ENCODE data around the gene UPF2.
A peak's percentile ranks its signal among the peaks of the same experiment; 100 is the strongest.

The UPF2 gene, protein sequence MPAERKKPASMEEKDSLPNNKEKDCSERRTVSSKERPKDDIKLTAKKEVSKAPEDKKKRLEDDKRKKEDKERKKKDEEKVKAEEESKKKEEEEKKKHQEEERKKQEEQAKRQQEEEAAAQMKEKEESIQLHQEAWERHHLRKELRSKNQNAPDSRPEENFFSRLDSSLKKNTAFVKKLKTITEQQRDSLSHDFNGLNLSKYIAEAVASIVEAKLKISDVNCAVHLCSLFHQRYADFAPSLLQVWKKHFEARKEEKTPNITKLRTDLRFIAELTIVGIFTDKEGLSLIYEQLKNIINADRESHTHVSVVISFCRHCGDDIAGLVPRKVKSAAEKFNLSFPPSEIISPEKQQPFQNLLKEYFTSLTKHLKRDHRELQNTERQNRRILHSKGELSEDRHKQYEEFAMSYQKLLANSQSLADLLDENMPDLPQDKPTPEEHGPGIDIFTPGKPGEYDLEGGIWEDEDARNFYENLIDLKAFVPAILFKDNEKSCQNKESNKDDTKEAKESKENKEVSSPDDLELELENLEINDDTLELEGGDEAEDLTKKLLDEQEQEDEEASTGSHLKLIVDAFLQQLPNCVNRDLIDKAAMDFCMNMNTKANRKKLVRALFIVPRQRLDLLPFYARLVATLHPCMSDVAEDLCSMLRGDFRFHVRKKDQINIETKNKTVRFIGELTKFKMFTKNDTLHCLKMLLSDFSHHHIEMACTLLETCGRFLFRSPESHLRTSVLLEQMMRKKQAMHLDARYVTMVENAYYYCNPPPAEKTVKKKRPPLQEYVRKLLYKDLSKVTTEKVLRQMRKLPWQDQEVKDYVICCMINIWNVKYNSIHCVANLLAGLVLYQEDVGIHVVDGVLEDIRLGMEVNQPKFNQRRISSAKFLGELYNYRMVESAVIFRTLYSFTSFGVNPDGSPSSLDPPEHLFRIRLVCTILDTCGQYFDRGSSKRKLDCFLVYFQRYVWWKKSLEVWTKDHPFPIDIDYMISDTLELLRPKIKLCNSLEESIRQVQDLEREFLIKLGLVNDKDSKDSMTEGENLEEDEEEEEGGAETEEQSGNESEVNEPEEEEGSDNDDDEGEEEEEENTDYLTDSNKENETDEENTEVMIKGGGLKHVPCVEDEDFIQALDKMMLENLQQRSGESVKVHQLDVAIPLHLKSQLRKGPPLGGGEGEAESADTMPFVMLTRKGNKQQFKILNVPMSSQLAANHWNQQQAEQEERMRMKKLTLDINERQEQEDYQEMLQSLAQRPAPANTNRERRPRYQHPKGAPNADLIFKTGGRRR

DNA sequence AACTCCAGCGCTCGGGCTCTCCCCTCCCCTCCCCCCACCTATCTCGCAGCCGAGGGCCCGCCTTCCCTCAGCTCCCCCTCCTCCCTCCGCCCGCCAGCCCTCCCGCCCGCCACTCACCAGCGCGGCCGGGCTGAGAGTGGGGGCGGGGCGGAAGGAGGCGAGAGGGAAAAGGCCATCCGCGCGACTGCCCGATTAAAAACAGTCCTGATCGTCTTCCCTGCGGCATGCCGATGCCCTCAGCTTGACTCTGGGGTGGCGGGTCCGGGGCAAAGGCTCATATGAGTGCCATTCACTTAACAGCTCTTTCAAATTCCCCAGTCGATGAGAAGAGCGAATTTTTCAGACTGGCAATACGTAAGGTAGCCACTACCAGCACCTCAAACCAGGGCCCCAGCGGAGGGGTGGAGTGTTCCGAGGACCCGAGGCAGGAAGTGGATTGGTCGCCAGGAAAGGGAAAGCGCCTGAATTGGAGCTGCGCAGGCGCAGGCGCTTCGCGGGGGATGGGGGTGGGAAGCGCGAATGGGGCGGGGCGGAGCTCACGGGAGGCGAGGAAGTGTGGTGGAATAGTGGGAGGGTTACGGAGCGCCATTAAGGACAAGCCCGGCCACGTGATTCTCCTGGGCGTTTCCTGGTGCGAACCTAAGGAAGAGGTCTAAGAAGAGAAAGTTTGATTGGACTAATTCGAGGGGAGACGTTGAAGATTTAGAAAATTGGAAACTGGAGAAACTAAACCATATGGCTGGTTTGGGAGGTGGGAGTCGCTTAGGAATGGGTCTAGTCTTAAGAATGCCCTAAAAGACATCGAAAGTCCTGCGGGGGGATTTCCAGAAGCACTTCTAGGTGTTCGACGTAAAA lies at the start of gene UPF2:
Gene UPF2, minus strand, starts transcription at position 13 of the 855 bp plus-strand sequence. CDS start 7,386 bp downstream, outside the sequence.
- CTCF ChIA-PET, result interaction anchor here (1.0 kb wide), 1 partner anchor 56 kb away, joined by 3 read pairs; no protein-coding TSS in a partner anchor
- TF ChIP-seq, protein P1, sequence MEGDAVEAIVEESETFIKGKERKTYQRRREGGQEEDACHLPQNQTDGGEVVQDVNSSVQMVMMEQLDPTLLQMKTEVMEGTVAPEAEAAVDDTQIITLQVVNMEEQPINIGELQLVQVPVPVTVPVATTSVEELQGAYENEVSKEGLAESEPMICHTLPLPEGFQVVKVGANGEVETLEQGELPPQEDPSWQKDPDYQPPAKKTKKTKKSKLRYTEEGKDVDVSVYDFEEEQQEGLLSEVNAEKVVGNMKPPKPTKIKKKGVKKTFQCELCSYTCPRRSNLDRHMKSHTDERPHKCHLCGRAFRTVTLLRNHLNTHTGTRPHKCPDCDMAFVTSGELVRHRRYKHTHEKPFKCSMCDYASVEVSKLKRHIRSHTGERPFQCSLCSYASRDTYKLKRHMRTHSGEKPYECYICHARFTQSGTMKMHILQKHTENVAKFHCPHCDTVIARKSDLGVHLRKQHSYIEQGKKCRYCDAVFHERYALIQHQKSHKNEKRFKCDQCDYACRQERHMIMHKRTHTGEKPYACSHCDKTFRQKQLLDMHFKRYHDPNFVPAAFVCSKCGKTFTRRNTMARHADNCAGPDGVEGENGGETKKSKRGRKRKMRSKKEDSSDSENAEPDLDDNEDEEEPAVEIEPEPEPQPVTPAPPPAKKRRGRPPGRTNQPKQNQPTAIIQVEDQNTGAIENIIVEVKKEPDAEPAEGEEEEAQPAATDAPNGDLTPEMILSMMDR (IDR thresholded peaks at IDR 0.05; ENCODE audit: insufficient read depth, low read length, missing control alignments), result no peak
- POLR2A ChIA-PET, result interaction anchor here (0.8 to 1.0 kb wide), 2 partner anchors 14 to 1048 kb away, joined by 3 read pairs; no protein-coding TSS in a partner anchor
- peak; percentile 91 for DNase-seq (ENCODE audit: low read depth, low spot score)
- H3K4me3 ChIP-seq (ENCODE audit: low read depth, low read length), result peak within 1 kb of the TSS; percentile 95

GRCh38 chr10:12091421-12091820 lies 48.8 kb upstream of the UPF2 start:
- TF ChIP-seq, protein P1 (IDR thresholded peaks at IDR 0.05; ENCODE audit: insufficient read depth, low read length, missing control alignments), result no peak
- H3K4me3 ChIP-seq (ENCODE audit: low read depth, low read length), result no peak overlapping the region
- ChIA-PET POLR2A (no interaction called here), CTCF (no interaction called here)
- DNase-seq (ENCODE audit: low read depth, low spot score), result no peak

GRCh38 chr10:12088919-12089318 lies 46.3 kb upstream of the UPF2 start:
- no peak overlapping the region for H3K4me3 ChIP-seq (ENCODE audit: low read depth, low read length)
- ChIA-PET POLR2A (no interaction called here), CTCF (no interaction called here)
- TF ChIP-seq, protein P1 (IDR thresholded peaks at IDR 0.05; ENCODE audit: insufficient read depth, low read length, missing control alignments), result no peak
- DNase-seq (ENCODE audit: low read depth, low spot score), result no peak

GRCh38 chr10:12081879-12082557 lies 39.4 kb upstream of the UPF2 start:
- no peak for DNase-seq (ENCODE audit: low read depth, low spot score)
- POLR2A ChIA-PET, result interaction anchor here (0.6 kb wide), 1 partner anchor 13 kb away, joined by 4 read pairs; no protein-coding TSS in a partner anchor
- CTCF ChIA-PET, result interaction anchor here (1.1 kb wide), 1 partner anchor 12 kb away, joined by 5 read pairs; no protein-coding TSS in a partner anchor
- H3K4me3 ChIP-seq (ENCODE audit: low read depth, low read length), result no peak overlapping the region
- TF ChIP-seq, protein P1 (IDR thresholded peaks at IDR 0.05; ENCODE audit: insufficient read depth, low read length, missing control alignments), result no peak

DNA sequence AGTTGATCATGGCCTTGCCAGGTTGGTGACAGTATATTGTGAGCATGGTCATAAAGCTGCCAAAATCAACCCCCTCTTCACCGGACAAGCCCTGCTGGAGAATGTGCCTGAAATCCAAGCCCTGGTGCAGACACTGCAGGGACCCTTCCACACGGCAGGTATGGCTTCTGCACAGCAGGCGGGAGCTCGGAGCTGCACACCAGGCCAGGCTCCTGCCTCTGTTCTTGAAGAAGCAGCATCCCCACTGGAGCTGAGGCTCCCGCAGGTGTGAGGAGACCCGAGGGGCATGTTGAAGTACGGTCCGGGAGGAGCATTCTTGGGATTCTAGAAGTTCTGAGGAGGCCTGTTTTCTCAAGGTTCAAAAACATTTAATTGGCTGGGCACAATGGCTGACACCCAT lies 38.9 kb upstream of the UPF2 start:
- ChIA-PET POLR2A (no interaction called here), CTCF (interaction anchor here (1.1 kb wide), 1 partner anchor 11 kb away, joined by 5 read pairs; no protein-coding TSS in a partner anchor)
- no peak for DNase-seq (ENCODE audit: low read depth, low spot score)
- H3K4me3 ChIP-seq (ENCODE audit: low read depth, low read length), result no peak overlapping the region
- TF ChIP-seq, protein P1 (IDR thresholded peaks at IDR 0.05; ENCODE audit: insufficient read depth, low read length, missing control alignments), result no peak
